HL-60 (cell line): ENCODE data around the gene LRRC15.

ENCODE experiments used
- CTCF ChIP-seq: IDR thresholded peaks from one replicate; pipeline ENCODE4 v1.5.1; 2011; ENCODE audit warnings: low read length, control low read depth, inconsistent platforms; ENCODE audit not compliant: insufficient read depth
- POLR2AphosphoS5 ChIP-seq: IDR thresholded peaks from 2 replicates; pipeline ENCODE4 v1.6.1; 2012; ENCODE audit warnings: low read depth

DNA sequence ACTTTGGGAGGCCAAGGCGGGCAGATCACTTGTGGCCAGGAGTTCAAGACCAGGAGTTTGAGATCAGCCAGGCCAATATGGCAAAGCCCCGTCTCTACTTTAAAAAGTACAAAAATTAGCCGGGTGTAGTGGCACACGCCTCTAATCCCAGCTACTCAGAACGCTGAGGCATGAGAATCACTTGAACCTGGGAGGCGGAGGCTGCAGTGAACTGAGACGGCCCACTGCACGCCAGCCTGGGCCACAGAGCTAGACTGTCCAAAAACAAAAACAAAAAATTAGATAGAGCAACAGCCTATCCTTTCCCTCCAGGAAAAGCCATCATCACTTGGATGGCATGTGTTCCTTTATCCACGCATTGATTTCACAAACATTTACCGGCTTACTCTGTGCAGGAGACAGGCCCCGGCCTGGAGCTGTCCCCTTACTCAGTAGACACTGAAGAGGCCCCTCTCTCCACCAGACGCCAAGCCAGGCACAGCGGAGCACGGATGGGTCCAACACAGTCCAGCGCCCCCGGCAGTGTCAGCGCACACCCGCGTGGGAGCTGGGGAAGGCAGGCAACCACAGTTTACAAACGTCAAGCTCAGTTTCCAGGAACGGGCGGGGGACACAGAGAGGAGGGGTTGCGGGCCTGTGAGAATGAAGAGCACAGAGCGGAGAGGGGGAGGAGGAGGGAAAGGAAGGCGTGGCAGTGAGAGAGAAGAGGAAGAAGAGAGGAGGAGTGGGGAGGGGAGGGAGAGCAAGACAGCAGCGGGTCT, 26.4 kb upstream of the LRRC15 start:
- TF ChIP-seq CTCF = no peak
- TF ChIP-seq POLR2AphosphoS5 = no peak
